Activated T-cell treated with anti-CD3 and anti-CD28 coated beads, Interleukin-2, amount 50 U/mL, for 4 hours (primary cell): ENCODE data around the gene BOD1. TPM values are rescaled to one million over a fixed set of nuclear protein-coding genes. Genes with fewer than 3 reads are reported as not detected.

Source experiments
- ATAC-seq, 2 donors: fragments of 200-7000 bp; cut with Tn5 transposase; one replicate each; pipeline ENCODE4 v1.10.0; 2021
- DNase-seq: peaks from one replicate; pipeline ENCODE4 v3.0.0-alpha.2; 2020
- H3K27me3 Mint-ChIP-seq: one replicate; pipeline ENCODE4 v1.8.0; 2021; ENCODE audit warnings: low read depth, mixed read lengths
- H3K36me3 Mint-ChIP-seq: one replicate; pipeline ENCODE4 v1.8.0; 2022; ENCODE audit warnings: mixed read lengths; ENCODE audit not compliant: insufficient read depth
- H3K4me1 Mint-ChIP-seq: one replicate; pipeline ENCODE4 v1.8.0; 2021; ENCODE audit warnings: low read depth, mixed read lengths
- H3K4me3 Mint-ChIP-seq: one replicate; pipeline ENCODE4 v1.8.0; 2021; ENCODE audit warnings: mild to moderate bottlenecking, moderate library complexity, mixed read lengths
- H3K9me3 Mint-ChIP-seq: one replicate; pipeline ENCODE4 v1.8.0; 2021; ENCODE audit warnings: mixed read lengths
- total RNA-seq, 3 donors: library from RNA; stranded (reverse); gene quantifications; one replicate each; pipeline ENCODE4 v1.2.1, GENCODE V29; 2021

BOD1 gene
- 10 to 100 TPM; 24.8 to 29.5 (median 26.8) TPM for total RNA-seq

GRCh38 chr5:173616577-173617118 is at the start of gene BOD1:
BOD1 (minus strand) TSS chr5:173616650; CDS start chr5:173616436, 214 bp downstream.
- Mint-ChIP-seq H3K9me3 (no peaks in the 10 kb centered on the region), H3K4me3 (peak within 1 kb of the TSS; percentile 95), H3K36me3 (peaks cover 6% of the 10 kb centered on the region), H3K27me3 (no peaks in the 10 kb centered on the region), H3K4me1 (peaks cover 40% of the 10 kb centered on the region)
- peak; percentile 93 to 95 for ATAC-seq
- DNase-seq = peak; percentile 91

DNA sequence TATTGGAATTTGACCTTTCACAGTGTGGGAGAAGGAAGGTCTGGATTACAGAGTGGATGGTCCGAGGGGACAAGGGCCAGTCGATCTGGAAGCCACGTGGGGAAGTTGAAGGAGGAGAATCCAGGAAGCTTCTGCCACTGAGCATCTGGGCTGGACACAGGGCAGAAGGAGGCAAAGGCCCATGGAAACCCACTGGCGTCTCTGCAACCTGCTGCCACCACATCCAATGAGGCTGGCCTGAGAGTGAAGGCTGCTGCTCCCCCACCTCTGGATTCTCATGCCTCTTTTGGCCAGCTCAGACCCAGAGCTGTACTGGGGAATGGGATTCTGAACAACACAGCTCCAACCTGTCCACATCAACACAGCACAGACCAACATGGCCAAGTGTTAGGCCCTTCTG is 48.9 kb upstream of the BOD1 start:
- Mint-ChIP-seq H3K4me1 (no peaks in the 10 kb centered on the region), H3K9me3 (no peaks in the 10 kb centered on the region), H3K4me3 (no peak overlapping the region), H3K36me3 (no peaks in the 10 kb centered on the region), H3K27me3 (no peaks in the 10 kb centered on the region)
- no peak for ATAC-seq
- DNase-seq = no peak

GRCh38 chr5:173664154-173664526 is 47.7 kb upstream of the BOD1 start:
- Mint-ChIP-seq H3K4me3 (no peak overlapping the region), H3K36me3 (no peaks in the 10 kb centered on the region), H3K27me3 (no peaks in the 10 kb centered on the region), H3K9me3 (no peaks in the 10 kb centered on the region), H3K4me1 (no peaks in the 10 kb centered on the region)
- no peak for DNase-seq
- no peak for ATAC-seq

DNA sequence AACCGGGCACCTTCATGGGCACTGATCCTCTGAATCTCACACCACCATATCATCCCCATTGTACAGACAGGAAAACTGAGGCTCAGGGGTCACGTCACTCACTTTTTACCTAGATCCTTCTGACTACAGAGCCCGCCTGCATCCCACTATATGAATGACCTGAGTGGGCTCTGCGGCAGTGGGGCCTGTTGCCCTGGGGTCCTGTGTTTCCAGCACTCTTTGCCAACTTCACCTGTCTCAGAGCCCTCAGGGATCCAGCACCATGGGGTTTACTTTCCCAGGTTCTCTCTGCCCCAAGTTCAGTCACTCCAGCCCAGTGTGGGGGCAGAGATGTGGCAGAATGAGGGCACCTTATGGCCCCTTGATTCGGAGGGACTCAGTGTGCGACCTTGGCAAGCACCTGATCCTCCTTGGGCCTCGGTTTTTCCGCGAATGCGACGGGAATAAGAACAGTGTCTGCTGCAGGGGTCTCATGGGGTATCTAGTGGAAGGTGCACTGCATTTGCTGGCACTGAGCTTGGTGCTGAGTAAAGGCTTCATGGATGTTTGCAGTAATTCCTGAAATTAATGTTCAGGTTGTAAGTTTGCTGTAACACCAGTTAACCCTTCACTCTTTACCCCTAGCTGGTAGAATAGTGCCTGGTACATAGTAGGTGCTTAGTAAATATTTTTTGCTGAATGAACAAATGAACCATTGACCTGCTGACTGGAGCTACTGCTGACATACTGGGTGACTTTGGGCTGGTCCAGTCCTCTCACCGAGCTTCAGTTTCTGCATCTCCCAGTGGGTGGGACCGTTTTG is 47.1 kb upstream of the BOD1 start:
- no peaks in the 10 kb centered on the region for H3K36me3 Mint-ChIP-seq
- no peaks in the 10 kb centered on the region for H3K9me3 Mint-ChIP-seq
- H3K4me1 Mint-ChIP-seq = no peaks in the 10 kb centered on the region
- ATAC-seq (no peak), DNase-seq (no peak)
- H3K27me3 Mint-ChIP-seq = no peaks in the 10 kb centered on the region
- H3K4me3 Mint-ChIP-seq = no peak overlapping the region

- no peaks in the 10 kb centered on the region for H3K27me3 Mint-ChIP-seq
- no peaks in the 10 kb centered on the region for H3K9me3 Mint-ChIP-seq
- H3K4me3 Mint-ChIP-seq = no peak overlapping the region
- no peaks in the 10 kb centered on the region for H3K4me1 Mint-ChIP-seq
- DNase-seq (no peak), ATAC-seq (no peak)
- H3K36me3 Mint-ChIP-seq = no peaks in the 10 kb centered on the region
These were observed 46.3 kb upstream of the BOD1 start for GRCh38 chr5:173662581-173663351.

DNA sequence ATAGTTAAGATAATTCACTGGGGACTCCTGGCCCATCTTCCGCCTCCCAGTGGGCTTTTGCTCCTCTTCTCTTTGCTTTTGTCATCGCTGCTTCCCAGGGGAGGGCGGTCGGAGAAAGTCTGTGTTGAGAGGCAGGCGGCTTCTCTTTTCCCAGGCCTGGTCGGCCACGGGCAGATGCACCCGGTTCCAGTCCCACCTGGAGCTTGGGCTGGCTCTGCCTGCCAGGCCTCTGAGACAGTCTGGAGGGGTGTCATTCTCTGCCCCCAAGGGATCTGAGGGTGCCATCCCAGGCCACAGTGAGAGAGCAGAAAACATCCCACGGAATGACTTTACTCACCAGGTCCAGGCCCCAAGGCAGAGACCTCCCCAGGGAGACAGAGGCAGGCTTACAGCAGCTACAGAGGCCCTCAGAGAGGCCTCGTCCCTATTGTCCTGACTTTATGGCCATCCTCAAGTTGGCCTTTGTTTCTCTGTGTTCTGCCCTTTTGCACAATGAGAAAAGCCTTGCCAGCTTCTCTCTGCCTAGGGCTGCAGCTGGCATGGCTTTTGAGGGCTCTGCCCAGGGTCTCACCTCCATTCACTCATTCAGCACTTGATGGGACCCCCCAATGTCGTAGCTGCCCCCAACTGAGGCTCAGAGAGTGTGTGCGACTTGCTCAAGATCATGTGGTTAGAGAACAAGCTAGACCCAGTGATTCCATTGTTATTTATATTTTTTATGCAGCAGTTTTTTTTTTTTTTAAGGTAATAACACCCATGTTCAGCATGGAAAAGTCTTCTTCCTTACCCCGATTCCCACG is 44.2 kb upstream of the BOD1 start:
- no peak for DNase-seq
- H3K9me3 Mint-ChIP-seq = no peaks in the 10 kb centered on the region
- H3K27me3 Mint-ChIP-seq = no peaks in the 10 kb centered on the region
- H3K4me3 Mint-ChIP-seq = no peak overlapping the region
- no peak for ATAC-seq
- H3K4me1 Mint-ChIP-seq = no peaks in the 10 kb centered on the region
- no peaks in the 10 kb centered on the region for H3K36me3 Mint-ChIP-seq

- peaks cover 3% of the 10 kb centered on the region for H3K27me3 Mint-ChIP-seq
- H3K4me3 Mint-ChIP-seq = no peak overlapping the region
- DNase-seq (no peak), ATAC-seq (no peak)
- H3K36me3 Mint-ChIP-seq = no peaks in the 10 kb centered on the region
- no peaks in the 10 kb centered on the region for H3K4me1 Mint-ChIP-seq
- no peaks in the 10 kb centered on the region for H3K9me3 Mint-ChIP-seq
These were observed 43.0 kb upstream of the BOD1 start for GRCh38 chr5:173659423-173659822.

- H3K4me1 Mint-ChIP-seq = no peaks in the 10 kb centered on the region
- DNase-seq (no peak), ATAC-seq (no peak)
- peaks cover 4% of the 10 kb centered on the region for H3K9me3 Mint-ChIP-seq
- peaks cover 9% of the 10 kb centered on the region for H3K27me3 Mint-ChIP-seq
- no peaks in the 10 kb centered on the region for H3K36me3 Mint-ChIP-seq
- H3K4me3 Mint-ChIP-seq = no peak overlapping the region
These were observed 41.4 kb upstream of the BOD1 start for GRCh38 chr5:173657741-173658356.

DNA sequence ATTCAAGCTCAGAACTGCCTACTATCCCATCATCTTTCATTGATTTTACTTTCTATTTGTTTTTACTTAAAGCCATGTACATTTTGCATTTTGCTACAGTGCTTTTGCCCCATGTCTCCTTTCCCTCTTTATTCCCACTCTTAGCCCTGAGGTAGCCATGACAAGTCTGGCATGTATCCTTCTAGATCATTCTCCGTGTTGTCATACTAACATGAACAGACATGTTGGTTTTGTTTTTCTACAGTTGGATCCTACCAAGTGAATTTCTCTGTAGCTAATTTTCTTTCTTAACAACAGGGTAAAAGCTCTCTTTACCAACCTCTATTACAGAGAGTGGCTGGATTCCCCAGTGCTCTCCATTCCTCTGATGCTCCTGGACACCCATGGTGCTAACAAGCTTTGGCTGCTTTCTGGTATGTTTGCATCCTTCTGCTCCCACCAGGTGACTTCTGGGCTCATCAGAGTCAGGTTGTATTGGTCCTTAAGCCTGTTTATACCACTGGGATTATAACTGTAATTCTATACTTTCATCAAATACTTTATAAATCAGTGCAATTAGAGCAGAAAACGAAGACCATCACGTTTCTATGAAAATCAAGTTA is 38.8 kb upstream of the BOD1 start:
- no peak overlapping the region for H3K4me3 Mint-ChIP-seq
- ATAC-seq (no peak), DNase-seq (no peak)
- H3K27me3 Mint-ChIP-seq = peaks cover 16% of the 10 kb centered on the region
- H3K36me3 Mint-ChIP-seq = no peaks in the 10 kb centered on the region
- H3K4me1 Mint-ChIP-seq = no peaks in the 10 kb centered on the region
- H3K9me3 Mint-ChIP-seq = peaks cover 18% of the 10 kb centered on the region

- ATAC-seq = no peak
- no peak for DNase-seq
- no peak overlapping the region for H3K4me3 Mint-ChIP-seq
- H3K9me3 Mint-ChIP-seq = peaks cover 18% of the 10 kb centered on the region
- H3K36me3 Mint-ChIP-seq = no peaks in the 10 kb centered on the region
- H3K4me1 Mint-ChIP-seq = no peaks in the 10 kb centered on the region
- H3K27me3 Mint-ChIP-seq = peaks cover 16% of the 10 kb centered on the region
These were observed 37.5 kb upstream of the BOD1 start for GRCh38 chr5:173653822-173654523.

- no peak for ATAC-seq
- Mint-ChIP-seq H3K36me3 (no peaks in the 10 kb centered on the region), H3K27me3 (peaks cover 17% of the 10 kb centered on the region), H3K4me3 (no peak overlapping the region), H3K9me3 (peaks cover 18% of the 10 kb centered on the region), H3K4me1 (no peaks in the 10 kb centered on the region)
- no peak for DNase-seq
These were observed 31.9 kb upstream of the BOD1 start for GRCh38 chr5:173648308-173648866.

DNA sequence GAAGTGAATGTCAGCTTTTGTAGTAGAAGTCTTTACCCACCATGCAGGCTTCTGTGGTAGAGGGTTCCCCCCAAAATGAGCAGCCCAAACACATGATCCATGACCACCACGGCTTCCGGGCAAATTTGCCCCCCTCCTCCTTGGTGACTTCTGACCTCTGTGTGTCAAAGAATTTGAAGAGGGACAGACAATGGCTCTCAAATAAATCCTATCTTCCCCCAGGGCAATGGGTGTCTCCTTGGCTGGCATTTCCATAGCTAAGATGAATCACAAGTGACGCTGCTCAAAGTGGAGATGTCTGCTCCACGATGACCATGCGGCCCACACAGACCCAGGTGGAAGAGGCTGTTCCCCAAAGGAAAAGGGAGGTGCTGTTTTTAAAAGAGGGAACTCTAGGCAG is 30.2 kb upstream of the BOD1 start:
- Mint-ChIP-seq H3K36me3 (no peaks in the 10 kb centered on the region), H3K9me3 (peaks cover 2% of the 10 kb centered on the region), H3K4me3 (no peak overlapping the region), H3K4me1 (no peaks in the 10 kb centered on the region), H3K27me3 (peaks cover 12% of the 10 kb centered on the region)
- ATAC-seq (no peak), DNase-seq (no peak)
